Midbrain (tissue), 1 donor: ENCODE measurements around the gene AKAP6.

ENCODE experiments used
- DNase-seq: peaks from one replicate; lab custom pipeline; 2025; lab: John Stamatoyannopoulos, UW

The AKAP6 gene

GRCh38 chr14:32405856-32406255 is 76.8 kb downstream of the AKAP6 start:
- DNase-seq = no peak

GRCh38 chr14:32407130-32407529 is 78.0 kb downstream of the AKAP6 start:
- DNase-seq = peak; percentile 45

- DNase-seq = peak; percentile 43
Observed at GRCh38 chr14:32408018-32408417, 78.9 kb downstream of the AKAP6 start.

GRCh38 chr14:32412103-32412502 is 83.0 kb downstream of the AKAP6 start:
- no peak for DNase-seq

- no peak for DNase-seq
Observed at GRCh38 chr14:32412532-32412931, 83.4 kb downstream of the AKAP6 start.

GRCh38 chr14:32413967-32414640 is 85.0 kb downstream of the AKAP6 start:
- DNase-seq = no peak

- no peak for DNase-seq
Observed at GRCh38 chr14:32414808-32415255, 85.7 kb downstream of the AKAP6 start.

GRCh38 chr14:32417956-32418552 is 89.0 kb downstream of the AKAP6 start:
- no peak for DNase-seq

- no peak for DNase-seq
Observed at GRCh38 chr14:32419429-32419828, 90.3 kb downstream of the AKAP6 start.

GRCh38 chr14:32421781-32422180 is 92.7 kb downstream of the AKAP6 start:
- DNase-seq = no peak

- DNase-seq = no peak
Observed at GRCh38 chr14:32422440-32422839, 93.3 kb downstream of the AKAP6 start.

GRCh38 chr14:32426028-32426427 is 96.9 kb downstream of the AKAP6 start:
- no peak for DNase-seq

GRCh38 chr14:32426586-32427388 is 97.7 kb downstream of the AKAP6 start:
- DNase-seq = peak; percentile 34

GRCh38 chr14:32427726-32428528 is 98.8 kb downstream of the AKAP6 start:
- no peak for DNase-seq

GRCh38 chr14:32428875-32429274 is 99.8 kb downstream of the AKAP6 start:
- DNase-seq = no peak

GRCh38 chr14:32430326-32430725 is 101.2 kb downstream of the AKAP6 start:
- peak; percentile 48 for DNase-seq

GRCh38 chr14:32432813-32433538 is 103.9 kb downstream of the AKAP6 start:
- DNase-seq = no peak

GRCh38 chr14:32434180-32434579 is 105.1 kb downstream of the AKAP6 start:
- DNase-seq = peak; percentile 68

- DNase-seq = no peak
Observed at GRCh38 chr14:32434880-32435279, 105.8 kb downstream of the AKAP6 start.

- DNase-seq = no peak
Observed at GRCh38 chr14:32435411-32435810, 106.3 kb downstream of the AKAP6 start.

GRCh38 chr14:32436993-32437392 is 107.9 kb downstream of the AKAP6 start:
- DNase-seq = no peak
